GM18520 (cell line): ENCODE results near the gene SLC2A9.

ENCODE experiments used
- ATAC-seq: cut with Tn5 transposase; IDR thresholded peaks from one replicate; pipeline ENCODE4 v1.9.1; 2021; ENCODE audit not compliant: unreplicated experiment

Gene SLC2A9

GRCh38 chr4:9899306-9900055 is 121.8 kb downstream of the SLC2A9 start:
- no peak for ATAC-seq

GRCh38 chr4:9898596-9899305 is 122.5 kb downstream of the SLC2A9 start:
- ATAC-seq: no peak

GRCh38 chr4:9895333-9895705 is 126.0 kb downstream of the SLC2A9 start:
- no peak for ATAC-seq

- no peak for ATAC-seq
These were observed 126.5 kb downstream of the SLC2A9 start for GRCh38 chr4:9894644-9895332.

GRCh38 chr4:9893329-9894108 is 127.8 kb downstream of the SLC2A9 start:
- no peak for ATAC-seq

- no peak for ATAC-seq
These were observed 129.6 kb downstream of the SLC2A9 start for GRCh38 chr4:9891740-9892139.

GRCh38 chr4:9891056-9891455 is 130.2 kb downstream of the SLC2A9 start:
- ATAC-seq: no peak

- ATAC-seq: no peak
These were observed 132.0 kb downstream of the SLC2A9 start for GRCh38 chr4:9889306-9889705.

GRCh38 chr4:9885958-9886357 is 135.3 kb downstream of the SLC2A9 start:
- ATAC-seq: no peak

- no peak for ATAC-seq
These were observed 140.7 kb downstream of the SLC2A9 start for GRCh38 chr4:9880406-9881197.

GRCh38 chr4:9877123-9877522 is 144.2 kb downstream of the SLC2A9 start:
- no peak for ATAC-seq

- no peak for ATAC-seq
These were observed 145.8 kb downstream of the SLC2A9 start for GRCh38 chr4:9875516-9875915.

GRCh38 chr4:9874385-9874784 is 146.9 kb downstream of the SLC2A9 start:
- no peak for ATAC-seq

- ATAC-seq: no peak
These were observed 151.0 kb downstream of the SLC2A9 start for GRCh38 chr4:9870165-9870790.

- ATAC-seq: no peak
These were observed 153.4 kb downstream of the SLC2A9 start for GRCh38 chr4:9867751-9868425.

GRCh38 chr4:9866931-9867330 is 154.4 kb downstream of the SLC2A9 start:
- no peak for ATAC-seq

- ATAC-seq: no peak
These were observed 159.7 kb downstream of the SLC2A9 start for GRCh38 chr4:9861561-9861960.

GRCh38 chr4:9859810-9860209 is 161.5 kb downstream of the SLC2A9 start:
- ATAC-seq: no peak

GRCh38 chr4:9849538-9849920 is 171.8 kb downstream of the SLC2A9 start:
- ATAC-seq: no peak
